HUES6 (cell line): ENCODE measurements around the gene AMER3.

ENCODE experiments used
- H3K27ac ChIP-seq: 2 replicates; pipeline ENCODE4 v1.7.0; 2013; ENCODE audit warnings: low read depth, mild to moderate bottlenecking, low read length, inconsistent platforms
- H3K27me3 ChIP-seq: 2 replicates; pipeline ENCODE4 v1.6.1; 2013; ENCODE audit warnings: low read length; ENCODE audit not compliant: control insufficient read depth, insufficient read depth
- H3K36me3 ChIP-seq: 2 replicates; pipeline ENCODE4 v1.6.1; 2013; ENCODE audit warnings: low read length; ENCODE audit not compliant: control insufficient read depth, insufficient read depth
- H3K4me1 ChIP-seq: 2 replicates; pipeline ENCODE4 v1.6.1; 2013; ENCODE audit warnings: low read length; ENCODE audit not compliant: control insufficient read depth, insufficient read depth
- H3K4me3 ChIP-seq: 2 replicates; pipeline ENCODE4 v1.5.1; 2013; ENCODE audit warnings: low read depth, low read length
- H3K9ac ChIP-seq: one replicate; pipeline ENCODE4 v1.6.1; 2013; ENCODE audit warnings: mild to moderate bottlenecking, low read length
- H3K9me3 ChIP-seq: 2 replicates; pipeline ENCODE4 v1.6.1; 2013; ENCODE audit warnings: low read depth, low read length; ENCODE audit not compliant: control insufficient read depth, insufficient read depth

Gene AMER3

DNA sequence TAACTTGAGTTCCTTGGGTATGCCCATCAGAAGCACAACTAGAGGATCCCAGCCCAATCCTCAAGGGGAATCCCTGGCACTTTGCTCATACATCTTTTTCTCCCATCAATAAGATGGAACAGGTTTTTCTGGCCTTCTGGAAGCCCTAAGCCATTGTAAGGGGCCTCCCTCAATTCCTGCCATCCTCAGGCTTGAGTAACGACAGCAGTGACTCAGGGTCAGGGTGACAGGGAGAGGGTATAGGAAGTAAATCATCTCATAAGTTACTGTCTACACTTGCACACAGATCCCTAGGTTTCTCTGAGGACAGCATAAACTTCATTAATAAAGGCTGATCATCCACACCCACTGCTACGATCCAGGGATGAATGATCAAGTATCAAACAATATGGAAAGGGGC is 35.0 kb downstream of the AMER3 start:
- Histone ChIP-seq H3K27me3 (no peaks in the 10 kb centered on the region), H3K4me1 (no peaks in the 10 kb centered on the region), H3K9ac (no peak overlapping the region), H3K4me3 (no peak overlapping the region), H3K27ac (no peak overlapping the region), H3K36me3 (no peaks in the 10 kb centered on the region), H3K9me3 (no peaks in the 10 kb centered on the region)

GRCh38 chr2:130790804-130791616 is 35.7 kb downstream of the AMER3 start:
- Histone ChIP-seq H3K9me3 (no peaks in the 10 kb centered on the region), H3K9ac (no peak overlapping the region), H3K27me3 (no peaks in the 10 kb centered on the region), H3K36me3 (no peaks in the 10 kb centered on the region), H3K4me1 (peaks cover 7% of the 10 kb centered on the region; the same call in 1 of the 2 replicates), H3K27ac (no peak overlapping the region), H3K4me3 (no peak overlapping the region)

DNA sequence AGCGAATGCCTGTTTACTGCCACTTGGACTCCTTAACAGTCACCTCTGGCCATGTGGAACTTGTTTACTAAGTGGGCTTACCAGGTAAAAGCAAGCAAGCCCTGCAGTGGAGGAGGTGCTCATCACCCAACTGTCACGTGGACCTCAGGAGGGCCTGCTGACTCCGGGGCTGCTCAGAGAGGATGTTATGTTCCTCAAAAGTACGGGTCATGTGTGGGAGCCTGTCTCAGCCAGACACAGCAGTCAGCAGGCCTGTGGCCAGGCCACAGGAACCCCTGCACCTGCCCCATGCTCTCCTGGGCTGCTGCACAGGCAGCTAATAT is 36.2 kb downstream of the AMER3 start:
- Histone ChIP-seq H3K9me3 (no peaks in the 10 kb centered on the region), H3K4me3 (no peak overlapping the region), H3K4me1 (peaks cover 11% of the 10 kb centered on the region; the same call in 1 of the 2 replicates), H3K27me3 (no peaks in the 10 kb centered on the region), H3K27ac (no peak overlapping the region), H3K36me3 (no peaks in the 10 kb centered on the region), H3K9ac (no peak overlapping the region)

DNA sequence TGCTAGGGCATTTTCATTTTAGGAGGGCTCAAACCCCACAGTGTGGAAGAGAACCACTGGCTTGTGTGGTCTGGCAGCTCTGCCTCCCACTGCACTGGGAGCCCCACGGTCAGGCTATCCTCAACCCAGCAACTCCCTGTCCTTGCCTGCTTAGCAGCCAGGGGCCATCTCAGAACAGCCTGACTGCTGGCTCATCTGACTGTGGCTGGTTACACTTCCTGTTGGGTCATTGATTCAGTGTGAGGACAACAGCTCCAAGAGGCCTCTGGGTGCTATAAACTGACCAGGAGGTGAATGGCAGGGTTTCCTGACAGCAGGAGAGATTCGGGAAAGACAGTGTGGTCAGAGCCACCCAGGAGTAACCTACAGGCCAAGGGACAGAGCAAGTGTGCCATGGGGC is 40.1 kb downstream of the AMER3 start:
- Histone ChIP-seq H3K27ac (no peak overlapping the region), H3K9ac (no peak overlapping the region), H3K9me3 (no peaks in the 10 kb centered on the region), H3K27me3 (peaks cover 15% of the 10 kb centered on the region), H3K4me1 (peaks cover 26% of the 10 kb centered on the region), H3K4me3 (no peak overlapping the region), H3K36me3 (no peaks in the 10 kb centered on the region)

DNA sequence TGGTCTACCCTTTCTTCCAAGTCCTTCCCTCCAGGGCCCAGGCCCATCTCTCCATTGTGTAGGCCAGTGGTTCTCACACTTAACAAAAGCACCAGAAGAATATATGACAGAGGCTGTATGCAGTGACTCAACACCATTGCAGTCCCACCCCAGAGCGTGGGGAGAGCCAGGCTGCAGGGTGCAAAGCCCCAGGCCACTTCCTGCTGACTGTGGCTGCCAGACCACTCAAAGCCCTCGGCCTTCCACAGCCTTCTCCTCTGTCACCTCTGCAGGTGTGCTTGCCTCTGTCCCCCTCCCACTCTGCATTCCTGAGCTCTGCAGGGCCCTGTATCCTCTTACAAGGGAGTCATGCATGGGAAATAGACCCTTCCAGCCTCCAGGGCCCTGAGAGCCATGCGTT is 41.0 kb downstream of the AMER3 start:
- H3K4me3 ChIP-seq, result no peak overlapping the region
- peaks cover 26% of the 10 kb centered on the region for H3K4me1 ChIP-seq
- no peaks in the 10 kb centered on the region for H3K36me3 ChIP-seq
- peaks cover 15% of the 10 kb centered on the region for H3K27me3 ChIP-seq
- no peak overlapping the region for H3K9ac ChIP-seq
- H3K9me3 ChIP-seq, result no peaks in the 10 kb centered on the region
- H3K27ac ChIP-seq, result no peak overlapping the region

DNA sequence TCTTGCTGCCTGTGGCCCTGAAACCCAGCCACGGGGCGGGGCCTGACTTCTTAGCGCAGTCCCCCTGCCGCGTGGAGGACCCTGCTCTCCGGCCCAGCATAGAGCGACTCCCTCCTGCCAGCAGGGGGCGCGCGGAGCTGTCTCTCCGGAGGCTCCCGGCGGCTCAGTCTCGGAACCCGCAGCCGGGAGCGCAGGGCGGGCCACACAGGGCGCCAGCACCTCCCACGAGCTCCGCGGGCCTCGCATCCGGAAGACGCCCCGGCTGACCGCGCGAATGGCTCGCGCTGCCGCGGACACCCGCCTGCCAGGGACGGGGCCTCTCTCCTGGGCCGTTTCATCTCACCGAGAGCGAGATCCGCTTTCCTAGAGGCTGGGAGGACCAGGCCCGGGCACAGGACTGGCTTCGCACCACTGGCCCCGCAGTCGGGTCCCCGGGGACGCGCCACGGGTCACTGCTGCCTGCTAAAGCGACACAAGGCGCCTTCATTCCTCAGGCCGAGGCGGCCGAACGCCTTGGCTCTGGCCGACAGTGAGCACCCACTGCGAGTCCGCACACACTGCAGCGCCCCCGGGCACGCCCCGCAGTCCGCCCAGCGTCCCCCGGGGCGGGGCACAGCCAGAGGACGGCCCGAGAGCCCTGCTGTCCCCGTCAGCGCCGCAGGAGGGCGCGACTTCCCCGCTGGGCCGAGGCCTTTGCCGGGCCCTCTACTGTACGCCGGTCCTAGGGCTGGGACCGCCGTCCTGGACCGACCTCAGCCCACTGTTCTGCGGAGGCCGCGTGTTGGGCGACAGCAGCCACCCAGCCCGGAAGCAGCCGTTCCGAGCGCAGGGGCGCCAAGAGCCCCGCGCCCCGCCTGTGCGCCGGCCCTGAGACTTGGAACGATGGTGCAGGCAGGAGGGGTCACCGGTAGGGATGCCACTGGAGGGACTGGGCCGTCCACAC is 42.4 kb downstream of the AMER3 start:
- Histone ChIP-seq H3K9ac (peak overlapping the region; percentile 71), H3K4me3 (peak overlapping the region; percentile 85), H3K36me3 (no peaks in the 10 kb centered on the region), H3K27me3 (peaks cover 15% of the 10 kb centered on the region), H3K27ac (no peak overlapping the region), H3K9me3 (no peaks in the 10 kb centered on the region), H3K4me1 (peaks cover 26% of the 10 kb centered on the region)

DNA sequence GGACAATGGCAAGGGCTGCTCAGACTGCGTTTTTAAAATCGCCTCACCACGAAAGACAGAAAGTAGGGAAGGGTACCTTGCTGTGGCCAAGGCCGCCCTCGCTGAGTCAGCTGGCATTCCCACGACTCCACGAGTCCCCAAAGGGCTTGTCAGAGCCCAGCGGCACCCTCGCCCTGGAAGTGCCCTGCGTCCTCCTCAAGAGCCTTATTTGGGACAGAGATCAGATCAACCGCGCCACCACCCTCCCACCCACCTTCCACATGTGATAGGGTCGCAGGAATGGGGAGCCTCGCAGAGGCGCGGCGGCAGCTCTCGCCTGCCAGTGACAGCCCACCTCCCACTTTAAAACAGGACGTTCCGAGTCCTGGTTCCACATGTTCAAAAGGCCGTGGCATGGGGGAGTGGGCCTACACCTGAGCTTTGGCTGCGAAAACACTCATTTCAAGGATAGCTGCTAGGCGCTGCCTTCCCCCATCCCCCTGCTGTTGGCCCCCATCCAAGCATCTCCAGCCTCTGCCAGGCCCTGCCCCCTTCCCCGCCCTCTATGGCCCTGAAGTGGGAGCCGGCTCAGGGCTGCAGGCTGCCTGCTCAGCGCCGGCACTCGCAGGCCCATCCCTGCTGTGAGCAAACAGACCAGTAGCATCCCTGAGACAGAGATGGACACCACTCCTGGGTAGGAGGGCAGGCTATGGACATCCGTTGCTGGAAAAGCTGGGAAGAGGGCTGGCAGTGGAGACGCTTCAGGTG is 43.3 kb downstream of the AMER3 start:
- Histone ChIP-seq H3K9me3 (no peaks in the 10 kb centered on the region), H3K27me3 (peaks cover 15% of the 10 kb centered on the region), H3K36me3 (no peaks in the 10 kb centered on the region), H3K4me3 (peak overlapping the region; percentile 85), H3K9ac (no peak overlapping the region), H3K4me1 (peaks cover 26% of the 10 kb centered on the region), H3K27ac (no peak overlapping the region)

GRCh38 chr2:130799295-130799694 is 44.0 kb downstream of the AMER3 start:
- no peak overlapping the region for H3K27ac ChIP-seq
- no peak overlapping the region for H3K4me3 ChIP-seq
- no peaks in the 10 kb centered on the region for H3K9me3 ChIP-seq
- H3K4me1 ChIP-seq, result peaks cover 26% of the 10 kb centered on the region
- peaks cover 15% of the 10 kb centered on the region for H3K27me3 ChIP-seq
- H3K36me3 ChIP-seq, result no peaks in the 10 kb centered on the region
- H3K9ac ChIP-seq, result no peak overlapping the region

GRCh38 chr2:130805613-130806012 is 50.3 kb downstream of the AMER3 start:
- no peaks in the 10 kb centered on the region for H3K4me1 ChIP-seq
- no peaks in the 10 kb centered on the region for H3K27me3 ChIP-seq
- no peaks in the 10 kb centered on the region for H3K9me3 ChIP-seq
- H3K36me3 ChIP-seq, result no peaks in the 10 kb centered on the region
- no peak overlapping the region for H3K27ac ChIP-seq
- no peak overlapping the region for H3K4me3 ChIP-seq
- no peak overlapping the region for H3K9ac ChIP-seq

GRCh38 chr2:130806370-130806769 is 51.0 kb downstream of the AMER3 start:
- Histone ChIP-seq H3K4me3 (no peak overlapping the region), H3K4me1 (no peaks in the 10 kb centered on the region), H3K9ac (no peak overlapping the region), H3K36me3 (no peaks in the 10 kb centered on the region), H3K27me3 (no peaks in the 10 kb centered on the region), H3K9me3 (no peaks in the 10 kb centered on the region), H3K27ac (no peak overlapping the region)
